ENCODE measurements around the gene PCDHA6.
"Not testable (repeated sequence)": the region's sequence is repeated elsewhere in the genome, so short reads cannot be mapped to it uniquely, and the experiment has no call there.

PCDHA6 gene

DNA sequence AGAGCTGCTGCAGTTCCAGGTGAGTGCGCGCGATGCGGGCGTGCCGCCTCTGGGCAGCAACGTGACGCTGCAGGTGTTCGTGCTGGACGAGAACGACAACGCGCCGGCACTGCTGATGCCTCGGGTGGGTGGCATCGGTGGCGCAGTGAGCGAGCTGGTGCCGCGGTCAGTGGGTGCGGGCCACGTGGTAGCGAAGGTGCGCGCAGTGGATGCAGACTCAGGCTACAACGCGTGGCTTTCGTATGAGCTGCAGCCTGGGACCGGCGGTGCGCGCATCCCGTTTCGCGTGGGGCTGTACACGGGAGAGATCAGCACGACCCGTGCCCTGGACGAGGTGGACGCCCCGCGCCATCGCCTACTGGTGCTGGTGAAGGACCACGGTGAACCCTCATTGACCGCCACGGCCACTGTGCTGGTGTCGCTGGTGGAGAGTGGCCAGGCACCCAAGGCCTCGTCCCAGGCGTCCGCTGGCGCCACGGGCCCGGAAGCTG is 24.9 kb upstream of the PCDHA6 start:
- Histone ChIP-seq H4K20me1 (ENCODE audit: insufficient read depth, low read length) (no peaks in the 10 kb centered on the region), H3K9me3 (ENCODE audit: insufficient read depth, low read length) (no peaks in the 10 kb centered on the region), H3K9ac (ENCODE audit: low read length) (no peak overlapping the region), H3K79me2 (ENCODE audit: low read length) (no peaks in the 10 kb centered on the region), H3K4me2 (ENCODE audit: low read length) (no peak overlapping the region), H3K4me3 (ENCODE audit: low read length) (no peak overlapping the region), H3K27me3 (ENCODE audit: low read depth, low read length) (no peaks in the 10 kb centered on the region), H3K27ac (ENCODE audit: low read length) (no peak overlapping the region), H3K36me3 (replicated peaks; ENCODE audit: low read depth, low read length) (no peaks in the 10 kb centered on the region), H3K4me1 (ENCODE audit: low read length) (no peaks in the 10 kb centered on the region), H2AFZ (ENCODE audit: low read depth, low read length) (no peak overlapping the region)
- TF ChIP-seq EZH2phosphoT487 (IDR thresholded peaks at IDR 0.05; ENCODE audit: low read depth): no peak
- TF ChIP-seq, protein P1, sequence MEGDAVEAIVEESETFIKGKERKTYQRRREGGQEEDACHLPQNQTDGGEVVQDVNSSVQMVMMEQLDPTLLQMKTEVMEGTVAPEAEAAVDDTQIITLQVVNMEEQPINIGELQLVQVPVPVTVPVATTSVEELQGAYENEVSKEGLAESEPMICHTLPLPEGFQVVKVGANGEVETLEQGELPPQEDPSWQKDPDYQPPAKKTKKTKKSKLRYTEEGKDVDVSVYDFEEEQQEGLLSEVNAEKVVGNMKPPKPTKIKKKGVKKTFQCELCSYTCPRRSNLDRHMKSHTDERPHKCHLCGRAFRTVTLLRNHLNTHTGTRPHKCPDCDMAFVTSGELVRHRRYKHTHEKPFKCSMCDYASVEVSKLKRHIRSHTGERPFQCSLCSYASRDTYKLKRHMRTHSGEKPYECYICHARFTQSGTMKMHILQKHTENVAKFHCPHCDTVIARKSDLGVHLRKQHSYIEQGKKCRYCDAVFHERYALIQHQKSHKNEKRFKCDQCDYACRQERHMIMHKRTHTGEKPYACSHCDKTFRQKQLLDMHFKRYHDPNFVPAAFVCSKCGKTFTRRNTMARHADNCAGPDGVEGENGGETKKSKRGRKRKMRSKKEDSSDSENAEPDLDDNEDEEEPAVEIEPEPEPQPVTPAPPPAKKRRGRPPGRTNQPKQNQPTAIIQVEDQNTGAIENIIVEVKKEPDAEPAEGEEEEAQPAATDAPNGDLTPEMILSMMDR (IDR thresholded peaks at IDR 0.05; ENCODE audit: low read depth, low read length): no peak

DNA sequence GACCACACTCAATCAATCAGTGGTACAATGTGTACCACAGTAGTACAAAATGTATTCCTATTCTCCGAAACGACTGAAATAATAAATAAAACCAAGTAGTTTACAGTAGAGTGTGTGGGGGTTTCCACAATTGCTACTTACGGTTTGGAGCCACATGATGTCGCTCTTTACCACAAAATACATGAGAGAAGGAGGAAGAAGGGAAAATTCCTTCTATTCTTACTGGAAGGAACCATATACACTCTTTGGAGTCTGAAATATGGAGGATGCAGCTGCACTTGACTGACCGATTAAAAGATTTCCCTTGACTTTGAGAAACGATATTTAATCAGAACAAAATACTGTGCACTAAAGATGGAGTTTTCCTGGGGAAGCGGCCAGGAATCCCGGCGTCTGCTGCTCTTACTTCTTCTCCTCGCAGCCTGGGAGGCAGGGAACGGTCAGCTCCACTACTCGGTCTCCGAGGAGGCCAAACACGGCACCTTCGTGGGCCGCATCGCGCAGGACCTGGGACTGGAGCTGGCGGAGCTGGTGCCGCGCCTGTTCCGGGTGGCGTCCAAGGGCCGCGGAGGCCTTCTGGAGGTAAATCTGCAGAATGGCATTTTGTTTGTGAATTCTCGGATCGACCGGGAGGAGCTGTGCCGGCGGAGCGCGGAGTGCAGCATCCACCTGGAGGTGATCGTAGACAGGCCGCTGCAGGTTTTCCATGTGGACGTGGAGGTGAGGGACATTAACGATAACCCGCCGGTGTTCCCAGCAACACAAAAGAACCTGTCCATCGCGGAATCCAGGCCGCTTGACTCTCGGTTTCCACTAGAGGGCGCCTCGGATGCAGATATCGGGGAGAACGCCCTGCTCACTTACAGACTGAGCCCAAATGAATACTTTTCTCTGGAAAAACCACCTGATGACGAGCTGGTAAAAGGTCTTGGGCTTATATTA is 20.7 kb upstream of the PCDHA6 start, which contains the start of gene PCDHA4:
PCDHA4 (plus strand) TSS at position 235 of the 942 bp plus-strand sequence.
- Histone ChIP-seq H3K36me3 (replicated peaks; ENCODE audit: low read depth, low read length) (no peaks in the 10 kb centered on the region), H3K27ac (ENCODE audit: low read length) (no peak within 1 kb of the TSS), H3K79me2 (ENCODE audit: low read length) (no peaks in the 10 kb centered on the region), H3K9me3 (ENCODE audit: insufficient read depth, low read length) (no peaks in the 10 kb centered on the region), H3K9ac (ENCODE audit: low read length) (no peak within 1 kb of the TSS), H2AFZ (ENCODE audit: low read depth, low read length) (no peak within 1 kb of the TSS), H3K4me2 (ENCODE audit: low read length) (no peak within 1 kb of the TSS), H3K27me3 (ENCODE audit: low read depth, low read length) (no peaks in the 10 kb centered on the region), H3K4me3 (ENCODE audit: low read length) (no peak within 1 kb of the TSS), H3K4me1 (ENCODE audit: low read length) (no peaks in the 10 kb centered on the region), H4K20me1 (ENCODE audit: insufficient read depth, low read length) (no peaks in the 10 kb centered on the region)
- TF ChIP-seq, protein P1 (IDR thresholded peaks at IDR 0.05; ENCODE audit: low read depth, low read length): no peak
- no peak for TF ChIP-seq EZH2phosphoT487 (IDR thresholded peaks at IDR 0.05; ENCODE audit: low read depth)

DNA sequence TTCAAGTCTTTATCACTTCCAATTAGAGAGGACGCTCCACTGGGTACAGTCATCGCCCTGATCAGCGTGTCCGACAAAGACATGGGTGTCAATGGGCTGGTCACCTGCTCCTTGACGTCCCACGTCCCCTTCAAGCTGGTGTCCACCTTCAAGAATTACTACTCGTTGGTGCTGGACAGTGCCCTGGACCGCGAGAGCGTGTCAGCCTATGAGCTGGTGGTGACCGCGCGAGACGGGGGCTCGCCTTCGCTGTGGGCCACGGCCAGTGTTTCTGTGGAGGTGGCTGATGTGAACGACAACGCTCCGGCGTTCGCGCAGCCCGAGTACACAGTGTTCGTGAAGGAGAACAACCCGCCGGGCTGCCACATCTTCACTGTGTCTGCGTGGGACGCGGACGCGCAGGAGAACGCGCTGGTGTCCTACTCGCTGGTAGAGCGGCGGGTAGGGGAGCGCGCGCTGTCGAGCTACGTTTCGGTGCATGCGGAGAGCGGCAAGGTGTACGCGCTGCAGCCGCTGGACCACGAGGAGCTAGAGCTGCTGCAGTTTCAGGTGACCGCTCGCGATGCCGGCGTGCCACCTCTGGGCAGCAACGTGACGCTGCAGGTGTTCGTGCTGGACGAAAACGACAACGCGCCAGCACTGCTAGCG is 19.4 kb upstream of the PCDHA6 start:
- H3K36me3 ChIP-seq (replicated peaks; ENCODE audit: low read depth, low read length); H3K4me3 ChIP-seq (ENCODE audit: low read length); H3K4me2 ChIP-seq (ENCODE audit: low read length); H3K9ac ChIP-seq (ENCODE audit: low read length); H3K9me3 ChIP-seq (ENCODE audit: insufficient read depth, low read length); H3K27ac ChIP-seq (ENCODE audit: low read length); H4K20me1 ChIP-seq (ENCODE audit: insufficient read depth, low read length); H2AFZ ChIP-seq (ENCODE audit: low read depth, low read length); H3K27me3 ChIP-seq (ENCODE audit: low read depth, low read length); H3K79me2 ChIP-seq (ENCODE audit: low read length); H3K4me1 ChIP-seq (ENCODE audit: low read length): not testable (repeated sequence)

DNA sequence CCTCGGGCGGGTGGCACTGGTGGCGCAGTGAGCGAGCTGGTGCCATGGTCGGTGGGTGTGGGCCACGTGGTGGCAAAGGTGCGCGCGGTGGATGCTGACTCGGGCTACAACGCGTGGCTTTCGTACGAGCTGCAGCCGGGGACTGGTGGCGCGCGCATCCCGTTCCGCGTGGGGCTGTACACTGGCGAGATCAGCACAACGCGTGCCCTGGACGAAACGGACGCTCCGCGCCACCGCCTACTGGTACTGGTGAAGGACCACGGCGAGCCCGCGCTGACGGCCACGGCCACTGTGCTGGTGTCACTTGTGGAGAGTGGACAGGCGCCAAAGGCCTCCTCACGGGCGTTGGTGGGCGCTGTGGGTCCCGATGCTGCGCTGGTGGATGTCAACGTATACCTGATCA is 18.9 kb upstream of the PCDHA6 start:
- no peak overlapping the region for H3K9ac ChIP-seq (ENCODE audit: low read length)
- H3K4me2 ChIP-seq (ENCODE audit: low read length): no peak overlapping the region
- H2AFZ ChIP-seq (ENCODE audit: low read depth, low read length): no peak overlapping the region
- H3K9me3 ChIP-seq (ENCODE audit: insufficient read depth, low read length): no peaks in the 10 kb centered on the region
- no peak overlapping the region for H3K27ac ChIP-seq (ENCODE audit: low read length)
- no peaks in the 10 kb centered on the region for H4K20me1 ChIP-seq (ENCODE audit: insufficient read depth, low read length)
- no peak overlapping the region for H3K4me3 ChIP-seq (ENCODE audit: low read length)
- H3K4me1 ChIP-seq (ENCODE audit: low read length): no peaks in the 10 kb centered on the region
- H3K79me2 ChIP-seq (ENCODE audit: low read length): no peaks in the 10 kb centered on the region
- TF ChIP-seq, protein P1 (IDR thresholded peaks at IDR 0.05; ENCODE audit: low read depth, low read length): no peak
- TF ChIP-seq EZH2phosphoT487 (IDR thresholded peaks at IDR 0.05; ENCODE audit: low read depth): no peak
- no peaks in the 10 kb centered on the region for H3K36me3 ChIP-seq (replicated peaks; ENCODE audit: low read depth, low read length)
- H3K27me3 ChIP-seq (ENCODE audit: low read depth, low read length): no peaks in the 10 kb centered on the region
